Adrenal gland (tissue), 12 donors: Measurements from ENCODE around the gene E4F1. TPM values are rescaled to one million over a fixed set of nuclear protein-coding genes. Genes with fewer than 3 reads are reported as not detected.

Source experiments
- DNase-seq, 7 donors: peaks; one replicate each; pipeline ENCODE4 v3.0.0-alpha.2; 2019 to 2020
- H3K27ac ChIP-seq, 5 donors: fragments of 200-600 bp; sonication (generic) in 4 of 5; 1 replicate in 3 of 5; 2 replicates in 2 of 5; pipeline versions ENCODE4 v1.5.1 to v1.8.0; 2016 to 2020; ENCODE audit warnings: mild to moderate bottlenecking in 1 of 5
- H3K27me3 ChIP-seq: fragments of 200-600 bp; 2 replicates; pipeline ENCODE4 v1.8.0; 2021
- H3K36me3 ChIP-seq, 2 donors: fragments of 200-600 bp; replicated peaks in 1 of 2; 1 replicate in 1 of 2; 2 replicates in 1 of 2; pipeline versions ENCODE4 v1.5.1 to v1.8.0; 2018 to 2022
- H3K4me1 ChIP-seq, 2 donors: fragments of 200-600 bp; replicated peaks in 1 of 2; 1 replicate in 1 of 2; 2 replicates in 1 of 2; pipeline versions ENCODE4 v1.5.1 to v1.8.0; 2018 to 2021
- H3K4me3 ChIP-seq, 4 donors: fragments of 200-600 bp; sonication (generic) in 3 of 4; one replicate each; pipeline ENCODE4 v1.5.1; 2016 to 2018
- H3K9me3 ChIP-seq, 3 donors: fragments of 200-600 bp; sonication (generic) in 1 of 3; replicated peaks in 1 of 3; 1 replicate in 2 of 3; 2 replicates in 1 of 3; pipeline versions ENCODE4 v1.5.1 to v1.8.0; 2016 to 2021
- POLR2A ChIP-seq, 2 donors: fragments of 450-650 bp; IDR thresholded peaks; one replicate each; pipeline ENCODE4 v1.6.1; 2017; ENCODE audit warnings: antibody characterized with exemption in 2 of 2, mild to moderate bottlenecking in 2 of 2, moderate library complexity in 1 of 2
- WGBS, 4 donors: extraction: QIAGEN DNeasy Blood & Tissue Kit in 2 of 4; methylation state at CpG; one replicate each; pipeline versions ENCODE4 v1.1.5 to v1.1.7; 2013 to 2017; 5-methylcytosine and 5-hydroxymethylcytosine counted together
- intact Hi-C, 2 donors: fragments of 100-400 bp; cut with DNase I; formaldehyde crosslinking; loops; one replicate each; pipeline versions ENCODE4 v1.14.1 to v1.15.0; 2022 to 2023
- polyA plus RNA-seq, 3 donors: library from polyadenylated mRNA; stranded (reverse); fragments of 200-250 nt in 2 of 3; fragments of 350-450 nt in 1 of 3; fragmentation: Illumina TruSeq in 1 of 3; extraction: RNeasy Lipid Tissue Mini Kit (QIAGEN cat#74804) in 1 of 3; gene quantifications; one replicate each; pipeline ENCODE4 v1.2.3, GENCODE V29; 2013 to 2014
- total RNA-seq, 9 donors: library from RNA; depleted of rRNA in 4 of 9; stranded (reverse); fragments of >200 nt in 4 of 9; fragments of 120-200 nt in 1 of 9; fragmentation: NEBNext Ultra II Directional in 1 of 9; extraction: Animal tissue kit (Norgen Biotek cat#: 25700) in 1 of 9; gene quantifications; one replicate each; pipeline versions ENCODE4 v1.1.0 to v1.2.4, GENCODE V29; 2013 to 2023
- TF ChIP-seq, protein P1 (sequence below), 6 experiments: fragments of 450-650 bp in 4 of 6; fragments of 200-600 bp in 2 of 6; sonication (generic) in 1 of 6; IDR thresholded peaks; 1 replicate in 5 of 6; 2 replicates in 1 of 6; pipeline versions ENCODE4 v1.5.1 to v1.8.0; 2016 to 2021; ENCODE audit warnings: antibody characterized with exemption in 6 of 6, mild to moderate bottlenecking in 2 of 6, moderate library complexity in 1 of 6
- donor health status: healthy with polysubstance abuse.
- donor health status: Bipolar disorder and iron deficiency.
- donor health status: DM: yes; HTN: yes; CAD: no.
- donor health status: DM: no; HTN: no; CAD: no.
- donor health status: DM: no; HTN: no; CAD: no.
- donor health status: DM: yes; HTN: yes; CAD: no.

E4F1 gene
- total and polyA plus RNA-seq, 12 donors: 2.9 to 121 (median 27.1) TPM

DNA sequence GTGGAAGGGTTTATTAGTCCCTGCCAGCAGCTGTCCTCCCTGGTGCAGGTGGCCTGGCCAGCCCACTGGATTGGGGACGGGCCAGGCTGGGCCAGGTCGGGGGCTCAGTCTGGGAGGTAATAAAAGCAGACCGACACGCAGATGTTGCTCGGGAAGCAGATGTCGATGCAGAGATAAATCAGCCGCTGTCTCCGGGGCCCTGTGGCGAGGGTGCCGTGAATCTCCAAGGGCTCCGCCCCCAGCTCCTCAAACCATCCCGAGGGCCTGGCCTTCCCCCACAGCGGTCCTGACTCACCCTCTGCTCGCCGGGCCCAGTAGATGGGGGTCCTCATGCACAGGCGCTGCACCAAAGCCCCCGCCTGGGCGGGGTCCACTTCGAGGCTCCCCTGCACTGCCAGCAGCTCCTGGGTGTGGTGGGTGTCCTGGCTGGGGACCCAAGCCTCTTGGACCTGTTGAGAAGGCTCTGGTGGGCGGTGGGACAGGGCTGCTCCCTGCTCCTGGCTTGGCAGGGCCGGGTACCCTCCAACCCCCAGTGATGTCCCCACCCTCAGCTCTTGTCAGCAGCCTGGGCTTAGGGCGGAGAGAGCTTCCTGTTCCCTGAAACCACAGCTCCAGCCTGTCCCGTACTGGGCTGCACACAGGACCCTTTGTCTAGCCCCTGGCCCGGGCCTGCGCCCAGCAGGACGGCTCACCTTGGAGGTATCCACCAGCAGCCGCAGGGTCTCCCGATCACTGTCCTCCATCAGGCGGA lies 14.0 kb upstream of the E4F1 start:
- DNase-seq: no peak
- Histone ChIP-seq H3K4me1 (peaks cover 28 to 44% of the 10 kb centered on the region in 2 donors), H3K9me3 (no peaks in the 10 kb centered on the region), H3K4me3 (no peak overlapping the region), H3K27me3 (no peaks in the 10 kb centered on the region), H3K27ac (no peak overlapping the region), H3K36me3 (peaks cover 0 to 35% of the 10 kb centered on the region in 2 donors)
- intact Hi-C loops: no loop called here
- TF ChIP-seq POLR2A (IDR thresholded peaks at IDR 0.05): no peak
- TF ChIP-seq, protein P1, sequence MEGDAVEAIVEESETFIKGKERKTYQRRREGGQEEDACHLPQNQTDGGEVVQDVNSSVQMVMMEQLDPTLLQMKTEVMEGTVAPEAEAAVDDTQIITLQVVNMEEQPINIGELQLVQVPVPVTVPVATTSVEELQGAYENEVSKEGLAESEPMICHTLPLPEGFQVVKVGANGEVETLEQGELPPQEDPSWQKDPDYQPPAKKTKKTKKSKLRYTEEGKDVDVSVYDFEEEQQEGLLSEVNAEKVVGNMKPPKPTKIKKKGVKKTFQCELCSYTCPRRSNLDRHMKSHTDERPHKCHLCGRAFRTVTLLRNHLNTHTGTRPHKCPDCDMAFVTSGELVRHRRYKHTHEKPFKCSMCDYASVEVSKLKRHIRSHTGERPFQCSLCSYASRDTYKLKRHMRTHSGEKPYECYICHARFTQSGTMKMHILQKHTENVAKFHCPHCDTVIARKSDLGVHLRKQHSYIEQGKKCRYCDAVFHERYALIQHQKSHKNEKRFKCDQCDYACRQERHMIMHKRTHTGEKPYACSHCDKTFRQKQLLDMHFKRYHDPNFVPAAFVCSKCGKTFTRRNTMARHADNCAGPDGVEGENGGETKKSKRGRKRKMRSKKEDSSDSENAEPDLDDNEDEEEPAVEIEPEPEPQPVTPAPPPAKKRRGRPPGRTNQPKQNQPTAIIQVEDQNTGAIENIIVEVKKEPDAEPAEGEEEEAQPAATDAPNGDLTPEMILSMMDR (IDR thresholded peaks at IDR 0.05): no peak
- WGBS, 4 donors: 79 to 85% (median 84%) methylated on average over 11 to 29 of the region's 29 CpGs; no CpG with 5 or more reads in 1 of the 4 donors

DNA sequence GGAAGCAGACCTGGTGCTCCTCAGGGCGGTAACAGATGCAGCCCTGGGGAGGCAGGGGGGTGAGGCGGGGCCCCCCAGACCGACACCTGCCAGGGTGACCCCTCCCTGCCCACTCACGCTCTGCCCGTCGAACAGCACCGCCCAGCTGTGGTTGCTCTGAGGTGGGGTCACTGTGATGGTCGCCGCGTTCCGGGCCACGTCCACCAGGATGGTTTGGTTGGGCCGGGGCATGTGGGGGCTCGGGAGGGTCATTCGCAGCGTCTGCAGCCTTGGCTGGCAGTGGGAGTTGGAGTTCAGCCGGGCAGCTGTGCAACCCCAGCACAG lies 13.4 kb upstream of the E4F1 start:
- Histone ChIP-seq H3K36me3 (peaks cover 0 to 35% of the 10 kb centered on the region in 2 donors), H3K4me1 (peaks cover 24 to 40% of the 10 kb centered on the region in 2 donors), H3K9me3 (no peaks in the 10 kb centered on the region), H3K27ac (no peak overlapping the region), H3K27me3 (no peaks in the 10 kb centered on the region), H3K4me3 (no peak overlapping the region)
- TF ChIP-seq, protein P1 (IDR thresholded peaks at IDR 0.05): no peak
- TF ChIP-seq POLR2A (IDR thresholded peaks at IDR 0.05): no peak
- intact Hi-C loops: no loop called here
- 85 to 95% (median 93%) methylated on average over 12 to 17 of the region's 17 CpGs for WGBS, 4 donors
- DNase-seq: no peak

DNA sequence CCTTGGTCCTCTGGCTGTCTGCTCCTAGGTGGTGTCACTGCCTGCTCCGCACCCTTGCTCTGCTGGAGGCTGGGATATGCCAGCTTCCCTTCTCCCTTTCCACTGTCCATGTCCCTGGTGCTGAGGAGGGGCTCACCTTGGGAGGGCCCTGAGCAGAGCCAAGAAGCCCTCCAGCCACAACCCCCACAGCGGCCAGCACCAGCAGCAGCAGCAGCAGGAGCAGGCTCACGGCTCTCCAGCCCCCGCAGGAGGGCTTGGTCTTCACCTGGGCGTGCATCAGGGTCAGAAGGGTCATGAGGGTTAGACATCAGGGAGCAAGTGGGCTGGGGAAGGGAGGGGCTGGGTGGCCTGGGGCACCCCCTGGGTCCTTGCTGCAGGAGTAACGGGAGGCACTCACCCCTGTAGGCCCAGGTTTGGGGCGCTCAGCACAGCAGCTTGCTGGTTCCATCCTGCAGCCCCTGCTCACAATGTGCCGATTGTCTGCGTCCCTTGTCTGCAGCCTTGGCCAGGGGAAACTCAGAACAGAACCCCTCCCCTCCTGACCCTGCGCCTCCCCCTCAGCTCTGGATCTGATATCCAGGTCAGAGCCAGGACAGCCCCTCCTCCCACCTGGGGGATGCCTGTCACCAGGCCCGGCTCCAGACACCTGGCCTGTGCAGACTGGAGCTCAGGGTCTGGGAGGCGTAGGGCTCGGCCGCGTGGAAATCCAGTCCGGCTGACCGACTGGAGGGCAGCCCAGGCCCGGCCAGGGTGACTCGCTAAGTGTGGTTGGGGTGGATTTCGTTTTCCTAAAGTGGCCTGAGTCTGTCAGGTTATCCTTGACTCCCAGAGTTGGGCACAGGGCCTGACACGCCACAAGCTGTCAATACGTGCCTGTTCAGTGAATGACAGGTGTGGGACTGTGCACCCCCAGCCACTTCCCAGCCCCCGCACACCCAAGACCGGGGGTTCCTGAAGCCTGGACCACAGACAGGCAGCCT lies 12.7 kb upstream of the E4F1 start, which contains the start of gene BRICD5:
Gene BRICD5, minus strand, starts transcription at position 478 of the 980 bp plus-strand sequence. Its CDS starts 30 bp downstream, at position 448.
- H3K9me3 ChIP-seq: no peaks in the 10 kb centered on the region
- peaks cover 0 to 35% of the 10 kb centered on the region in 2 donors for H3K36me3 ChIP-seq
- H3K27ac ChIP-seq: peak within 1 kb of the TSS in 2 of 5 donors; percentile 42 to 72
- intact Hi-C loops: no loop called here
- peaks cover 24 to 40% of the 10 kb centered on the region in 2 donors for H3K4me1 ChIP-seq
- H3K27me3 ChIP-seq: no peaks in the 10 kb centered on the region
- DNase-seq: no peak
- 38 to 85% (median 69%) methylated on average over 5 to 24 of the region's 24 CpGs for WGBS, 4 donors
- TF ChIP-seq, protein P1 (IDR thresholded peaks at IDR 0.05): no peak
- TF ChIP-seq POLR2A (IDR thresholded peaks at IDR 0.05): no peak
- H3K4me3 ChIP-seq: no peak within 1 kb of the TSS

DNA sequence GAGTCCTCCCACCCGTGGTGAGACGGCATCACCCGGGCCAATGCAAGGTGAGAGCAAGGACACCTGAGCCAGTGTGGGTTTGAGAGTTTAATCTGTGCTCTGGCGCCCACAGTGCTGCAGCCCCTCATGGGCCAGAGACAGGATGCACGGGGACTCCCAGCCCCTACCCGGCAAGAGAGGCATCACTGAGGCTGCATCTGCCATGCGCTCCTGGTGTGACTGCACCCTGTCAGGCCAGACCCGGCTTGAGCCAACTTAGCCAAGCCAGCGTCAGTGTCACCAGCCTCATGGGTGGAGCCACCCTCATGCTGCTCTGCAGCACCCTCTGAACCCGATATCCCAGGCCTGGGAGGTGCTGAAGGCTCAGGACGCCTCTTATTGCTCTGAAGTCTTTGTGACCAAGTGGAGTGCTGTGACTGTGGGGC lies 11.5 kb upstream of the E4F1 start:
- Histone ChIP-seq H3K36me3 (peaks cover 0 to 33% of the 10 kb centered on the region in 2 donors), H3K4me1 (peaks cover 24 to 28% of the 10 kb centered on the region in 2 donors), H3K27me3 (no peaks in the 10 kb centered on the region), H3K27ac (peak overlapping the region in 4 of 5 donors; percentile 36 to 72 (median 50)), H3K4me3 (no peak overlapping the region), H3K9me3 (no peaks in the 10 kb centered on the region)
- WGBS, 4 donors: 43 to 67% (median 64%) methylated on average over 4 to 11 of the region's 11 CpGs
- DNase-seq: peak in 4 of 7 donors; percentile 52 to 70 (median 60)
- intact Hi-C loops: no loop called here
- TF ChIP-seq POLR2A (IDR thresholded peaks at IDR 0.05): peak in 1 of 2 donors; percentile 7
- TF ChIP-seq, protein P1 (IDR thresholded peaks at IDR 0.05): no peak
